Mesenchymal stem cell (in vitro differentiated cells and primary cell): Measurements from ENCODE around the gene EGR1.
"Not testable (repeated sequence)": the region's sequence is repeated elsewhere in the genome, so short reads cannot be mapped to it uniquely, and the experiment has no call there.

ENCODE experiments used
- DNase-seq: peaks from one replicate; pipeline ENCODE4 v3.0.0-alpha.2; 2013
- H2AFZ ChIP-seq: one replicate; pipeline ENCODE4 v1.6.1; 2013; ENCODE audit warnings: low read depth, mild to moderate bottlenecking, control low read depth, inconsistent platforms, low read length, moderate library complexity
- H2AK5ac ChIP-seq: 2 replicates; pipeline ENCODE4 v1.6.1; 2013; ENCODE audit warnings: low read length, moderate library complexity, mild to moderate bottlenecking, inconsistent platforms; ENCODE audit not compliant: severe bottlenecking
- H2BK120ac ChIP-seq: one replicate; pipeline ENCODE4 v1.6.1; 2013; ENCODE audit warnings: low read depth, mild to moderate bottlenecking, inconsistent platforms, low read length, moderate library complexity
- H2BK12ac ChIP-seq, 2 experiments: one replicate each; pipeline ENCODE4 v1.6.1; 2013; ENCODE audit warnings: inconsistent platforms in 2 of 2, low read length in 2 of 2, mild to moderate bottlenecking in 2 of 2, moderate library complexity in 2 of 2, control low read depth in 1 of 2
- H2BK15ac ChIP-seq: one replicate; pipeline ENCODE4 v1.6.1; 2013; ENCODE audit warnings: mild to moderate bottlenecking, low read depth, inconsistent platforms; ENCODE audit not compliant: poor library complexity, severe bottlenecking
- H2BK5ac ChIP-seq: 2 replicates; pipeline ENCODE4 v1.6.1; 2013; ENCODE audit warnings: low read depth, mild to moderate bottlenecking, low read length, control low read depth, inconsistent platforms; ENCODE audit not compliant: poor library complexity, severe bottlenecking
- H3K14ac ChIP-seq, 2 experiments: one replicate each; pipeline ENCODE4 v1.6.1; 2013; ENCODE audit warnings: inconsistent platforms in 2 of 2, low read length in 2 of 2, control low read depth in 1 of 2, mild to moderate bottlenecking in 1 of 2, moderate library complexity in 1 of 2
- H3K18ac ChIP-seq, 2 experiments: one replicate each; pipeline ENCODE4 v1.6.1; 2013; ENCODE audit warnings: inconsistent platforms in 2 of 2, low read length in 2 of 2, control low read depth in 1 of 2, low read depth in 1 of 2, mild to moderate bottlenecking in 1 of 2
- H3K23ac ChIP-seq, 2 experiments: one replicate each; pipeline ENCODE4 v1.6.1; 2013; ENCODE audit warnings: inconsistent platforms in 2 of 2, low read length in 2 of 2, mild to moderate bottlenecking in 2 of 2, moderate library complexity in 2 of 2, control low read depth in 1 of 2
- H3K27ac ChIP-seq: 2 replicates; pipeline ENCODE4 v1.5.1; 2013; ENCODE audit warnings: mild to moderate bottlenecking, moderate library complexity, low read length, control low read depth, inconsistent platforms; ENCODE audit not compliant: poor library complexity, severe bottlenecking
- H3K27me3 ChIP-seq, 2 experiments: 2 replicates each; pipeline versions ENCODE4 v1.6.1 to v1.7.0; 2013; ENCODE audit warnings: low read length in 2 of 2, mild to moderate bottlenecking in 2 of 2, moderate library complexity in 2 of 2, control low read depth in 1 of 2, inconsistent platforms in 1 of 2; ENCODE audit not compliant: control insufficient read depth in 1 of 2, insufficient read depth in 1 of 2
- H3K36me3 ChIP-seq, 2 experiments: 2 replicates each; pipeline versions ENCODE4 v1.6.1 to v1.7.0; 2013; ENCODE audit warnings: low read length in 2 of 2, control low read depth in 1 of 2, inconsistent platforms in 1 of 2, low read depth in 1 of 2, mild to moderate bottlenecking in 1 of 2; ENCODE audit not compliant: insufficient read depth in 2 of 2, control insufficient read depth in 1 of 2
- H3K4ac ChIP-seq, 2 experiments: one replicate each; pipeline ENCODE4 v1.6.1; 2013; ENCODE audit warnings: inconsistent platforms in 2 of 2, low read length in 2 of 2, mild to moderate bottlenecking in 2 of 2, moderate library complexity in 2 of 2, control low read depth in 1 of 2, low read depth in 1 of 2
- H3K4me1 ChIP-seq: 2 replicates; pipeline ENCODE4 v1.6.1; 2013; ENCODE audit warnings: low read depth, low read length, control low read depth; ENCODE audit not compliant: control insufficient read depth, insufficient read depth
- H3K4me2 ChIP-seq: 2 replicates; pipeline ENCODE4 v1.6.1; 2013; ENCODE audit warnings: low read length, mild to moderate bottlenecking, inconsistent platforms; ENCODE audit not compliant: poor library complexity, severe bottlenecking
- H3K4me3 ChIP-seq, 2 experiments: 2 replicates each; pipeline versions ENCODE4 v1.5.1 to v1.7.0; 2013; ENCODE audit warnings: low read length in 2 of 2, mild to moderate bottlenecking in 2 of 2, control low read depth in 1 of 2, low read depth in 1 of 2; ENCODE audit not compliant: insufficient read depth in 1 of 2
- H3K79me1 ChIP-seq: replicated peaks from 2 replicates; pipeline ENCODE4 v1.6.1; 2013; ENCODE audit warnings: mild to moderate bottlenecking, control low read depth, low read length, inconsistent platforms; ENCODE audit not compliant: poor library complexity, severe bottlenecking
- H3K9ac ChIP-seq: 2 replicates; pipeline ENCODE4 v1.7.0; 2013; ENCODE audit warnings: mild to moderate bottlenecking, low read length, moderate library complexity
- H3K9me3 ChIP-seq: 2 replicates; pipeline ENCODE4 v1.7.0; 2013; ENCODE audit warnings: mild to moderate bottlenecking, low read length; ENCODE audit not compliant: control insufficient read depth
- H4K8ac ChIP-seq: one replicate; pipeline ENCODE4 v1.6.1; 2013; ENCODE audit warnings: inconsistent platforms, mild to moderate bottlenecking, low read length, moderate library complexity
- H4K91ac ChIP-seq: one replicate; pipeline ENCODE4 v1.6.1; 2013; ENCODE audit warnings: mild to moderate bottlenecking, low read length, inconsistent platforms
- WGBS: methylation state at CpG from one replicate; pipeline ENCODE4 v1.1.7; 2013; ENCODE audit warnings: mixed read lengths; 5-methylcytosine and 5-hydroxymethylcytosine counted together

The EGR1 gene

GRCh38 chr5:138503487-138504270, 38.4 kb downstream of the EGR1 start:
- Histone ChIP-seq H3K4ac (no peak overlapping the region), H3K27ac (no peak overlapping the region), H2BK120ac (no peak overlapping the region), H2AFZ (no peak overlapping the region), H3K9me3 (no peaks in the 10 kb centered on the region), H4K8ac (no peak overlapping the region), H4K91ac (no peak overlapping the region), H3K4me3 (no peak overlapping the region), H3K4me1 (peaks cover 2% of the 10 kb centered on the region), H2BK5ac (no peak overlapping the region), H3K18ac (no peak overlapping the region), H2BK15ac (no peak overlapping the region), H3K27me3 (no peaks in the 10 kb centered on the region), H2AK5ac (no peak overlapping the region), H3K4me2 (no peak overlapping the region), H3K14ac (no peak overlapping the region), H2BK12ac (no peak overlapping the region), H3K9ac (no peak overlapping the region), H3K36me3 (peaks cover 16 to 36% of the 10 kb centered on the region in 2 experiments), H3K23ac (no peak overlapping the region), H3K79me1 (peaks cover 7% of the 10 kb centered on the region)
- 43% methylated on average over 6 of the region's 6 CpGs for WGBS
- peak; percentile 76 for DNase-seq

GRCh38 chr5:138504799-138505198, 39.5 kb downstream of the EGR1 start:
- no peak overlapping the region for H3K27ac ChIP-seq
- no peak overlapping the region for H3K23ac ChIP-seq
- H2BK12ac ChIP-seq: no peak overlapping the region
- H2BK5ac ChIP-seq: no peak overlapping the region
- no peak overlapping the region for H3K4me2 ChIP-seq
- H3K36me3 ChIP-seq: peaks cover 18 to 44% of the 10 kb centered on the region in 2 experiments
- H2BK120ac ChIP-seq: no peak overlapping the region
- H4K8ac ChIP-seq: no peak overlapping the region
- H2BK15ac ChIP-seq: no peak overlapping the region
- WGBS: 96% methylated on average over 4 of the region's 4 CpGs
- no peak for DNase-seq
- no peaks in the 10 kb centered on the region for H3K9me3 ChIP-seq
- no peak overlapping the region for H3K4me3 ChIP-seq
- H3K27me3 ChIP-seq: no peaks in the 10 kb centered on the region
- H3K4me1 ChIP-seq: peaks cover 2% of the 10 kb centered on the region
- no peak overlapping the region for H3K9ac ChIP-seq
- no peak overlapping the region for H2AFZ ChIP-seq
- H2AK5ac ChIP-seq: no peak overlapping the region
- H3K4ac ChIP-seq: no peak overlapping the region
- no peak overlapping the region for H3K14ac ChIP-seq
- no peak overlapping the region for H3K18ac ChIP-seq
- H3K79me1 ChIP-seq: peaks cover 10% of the 10 kb centered on the region
- no peak overlapping the region for H4K91ac ChIP-seq

GRCh38 chr5:138506370-138507306, 41.4 kb downstream of the EGR1 start:
- Histone ChIP-seq H3K27me3 (no peaks in the 10 kb centered on the region), H3K14ac (no peak overlapping the region), H2AK5ac (no peak overlapping the region), H4K91ac (no peak overlapping the region), H3K36me3 (peaks cover 22 to 62% of the 10 kb centered on the region in 2 experiments), H3K18ac (no peak overlapping the region), H3K4ac (no peak overlapping the region), H3K9me3 (no peaks in the 10 kb centered on the region), H2BK120ac (no peak overlapping the region), H2BK15ac (no peak overlapping the region), H3K9ac (no peak overlapping the region), H3K23ac (no peak overlapping the region), H3K4me2 (no peak overlapping the region), H2BK5ac (no peak overlapping the region), H2BK12ac (no peak overlapping the region), H3K27ac (no peak overlapping the region), H3K79me1 (peaks cover 14% of the 10 kb centered on the region), H3K4me1 (peaks cover 2% of the 10 kb centered on the region), H3K4me3 (no peak overlapping the region), H2AFZ (no peak overlapping the region), H4K8ac (no peak overlapping the region)
- DNase-seq: no peak
- WGBS: 96% methylated on average over 10 of the region's 10 CpGs

GRCh38 chr5:138507485-138507884, 42.2 kb downstream of the EGR1 start:
- H3K18ac ChIP-seq, H2BK5ac ChIP-seq, H3K4me3 ChIP-seq, H3K27ac ChIP-seq, H4K91ac ChIP-seq, H4K8ac ChIP-seq, H2BK120ac ChIP-seq, H3K27me3 ChIP-seq, H3K14ac ChIP-seq, H3K23ac ChIP-seq, H3K4me1 ChIP-seq, H2BK15ac ChIP-seq, H2AFZ ChIP-seq, H3K4me2 ChIP-seq, H3K9me3 ChIP-seq, H2BK12ac ChIP-seq, H2AK5ac ChIP-seq, H3K4ac ChIP-seq: not testable (repeated sequence)
- 91% methylated on average over 8 of the region's 8 CpGs for WGBS
- peak; percentile 89 for DNase-seq
- H3K79me1 ChIP-seq: peaks cover 15% of the 10 kb centered on the region
- H3K36me3 ChIP-seq: peaks cover 26 to 69% of the 10 kb centered on the region in 2 experiments
- peak overlapping the region; percentile 26 for H3K9ac ChIP-seq
